GM18870 (cell line): ENCODE measurements around the gene SNRPB.

Experiments
- ATAC-seq: cut with Tn5 transposase; IDR thresholded peaks from one replicate; pipeline ENCODE4 v1.9.1; 2021; ENCODE audit warnings: moderate library complexity; ENCODE audit not compliant: unreplicated experiment

SNRPB gene

DNA sequence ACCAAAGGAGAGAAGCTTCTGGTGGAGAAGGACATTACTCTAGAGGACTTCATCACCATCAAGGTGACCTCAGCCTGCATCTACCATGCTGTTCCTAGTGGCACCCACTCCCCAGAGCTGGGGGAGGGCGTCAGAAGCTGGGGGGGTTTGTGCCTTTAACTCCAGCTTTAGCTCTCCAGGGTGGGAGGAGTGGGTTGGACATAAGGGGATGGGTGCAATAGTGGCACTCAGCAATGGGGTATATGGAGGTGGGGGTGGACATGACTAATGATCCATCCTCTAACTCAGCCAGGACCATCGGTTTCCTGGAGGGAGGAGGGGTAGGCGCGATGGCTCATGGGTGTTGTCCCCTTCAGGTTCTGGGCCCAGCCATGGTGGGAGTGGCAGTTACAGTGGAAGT lies 40.1 kb downstream of the SNRPB start:
- no peak for ATAC-seq

- ATAC-seq, result no peak
Measured at GRCh38 chr20:2429051-2429450, 41.5 kb downstream of the SNRPB start.

DNA sequence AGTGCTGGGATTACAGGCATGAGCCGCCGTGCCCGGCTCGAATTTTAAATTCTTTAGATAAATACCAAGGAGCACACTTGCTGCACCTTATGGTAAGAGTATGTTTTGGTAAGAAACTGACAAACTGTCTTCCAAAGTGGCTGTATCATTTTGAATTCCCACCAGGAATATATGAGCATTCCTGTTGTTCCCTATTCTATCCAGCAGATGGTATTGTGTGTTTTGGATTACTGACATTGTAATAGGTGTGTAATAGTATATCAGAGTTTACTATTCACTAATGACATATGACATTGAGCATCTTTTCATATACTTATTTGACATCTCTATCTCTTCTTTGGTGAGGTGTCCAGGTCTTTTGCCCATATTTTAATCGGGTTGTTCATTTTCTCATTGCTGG lies 49.3 kb downstream of the SNRPB start:
- no peak for ATAC-seq

DNA sequence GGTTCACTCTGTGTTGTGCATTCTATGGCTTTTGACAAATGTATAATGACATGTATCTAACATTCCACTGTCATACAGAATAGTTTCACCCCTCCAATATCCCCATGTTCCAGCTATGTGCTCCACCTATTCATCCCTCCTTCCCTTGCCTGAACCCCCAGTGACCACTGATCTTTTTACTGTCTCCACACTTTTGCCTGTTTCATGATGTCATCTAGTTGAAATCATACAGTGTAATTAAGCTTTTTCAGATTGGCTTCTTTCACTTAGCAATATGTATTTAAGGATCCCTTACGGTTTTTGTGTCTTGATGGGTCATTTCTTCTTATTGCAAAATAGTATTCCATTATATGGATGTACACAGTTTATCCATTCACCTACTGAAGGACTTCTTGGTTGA lies 50.1 kb downstream of the SNRPB start:
- no peak for ATAC-seq

GRCh38 chr20:2418388-2418787 lies 52.2 kb downstream of the SNRPB start:
- no peak for ATAC-seq

DNA sequence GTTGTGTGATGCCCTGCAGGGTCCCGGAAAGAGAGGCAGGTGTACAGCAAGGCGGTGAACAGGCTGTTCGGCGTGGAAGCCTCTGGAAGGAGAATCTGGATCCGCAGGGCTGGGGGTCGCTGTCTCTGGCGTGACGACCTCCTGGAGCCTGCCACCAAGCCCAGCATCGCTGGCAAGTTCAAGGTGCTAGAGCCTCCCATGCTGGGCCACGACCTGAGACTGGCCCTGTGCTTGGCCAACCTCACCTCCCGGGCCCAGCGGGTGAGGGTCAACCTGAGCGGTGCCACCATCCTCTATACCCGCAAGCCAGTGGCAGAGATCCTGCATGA lies 53.4 kb downstream of the SNRPB start:
- ATAC-seq, result no peak

DNA sequence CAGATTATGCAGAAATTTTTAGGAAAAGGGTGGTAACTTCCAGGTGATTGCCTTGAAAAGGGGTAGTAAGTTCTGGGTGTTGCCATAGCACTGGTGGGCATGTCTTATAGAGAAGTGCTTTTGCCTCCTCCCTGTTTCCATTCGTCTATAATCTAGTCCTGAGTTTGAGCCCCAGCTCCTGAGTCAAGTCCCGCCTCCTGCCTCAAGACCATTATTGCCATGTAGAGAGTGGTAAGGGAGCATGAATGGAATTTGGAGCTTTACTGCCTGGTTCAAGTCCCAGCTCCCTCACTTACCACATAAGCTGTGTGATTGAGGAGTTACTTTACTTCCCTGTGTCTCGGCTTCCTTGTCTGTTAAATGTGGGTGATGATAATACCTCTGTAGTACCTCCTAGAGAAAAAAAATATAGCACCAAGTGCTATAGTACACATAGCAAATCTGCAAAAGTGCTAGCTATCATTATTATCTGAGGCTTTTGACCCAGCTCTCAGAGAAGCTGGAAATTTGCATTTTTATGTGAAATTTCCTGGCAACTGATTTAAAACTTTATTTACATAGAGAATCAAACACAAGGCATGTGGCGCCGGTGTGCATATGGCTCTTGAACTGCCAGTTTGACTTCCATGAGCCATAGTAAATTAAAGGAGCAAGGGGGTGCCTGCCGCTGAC lies 53.9 kb downstream of the SNRPB start:
- ATAC-seq, result no peak
